Retinal pigment epithelial cell (primary cell): ENCODE measurements around the gene NOTUM.

ENCODE experiments used
- DNase-seq: peaks from one replicate; pipeline ENCODE4 v3.0.0-alpha.2; 2010; ENCODE audit warnings: low read depth
- H3K4me3 ChIP-seq: 2 replicates; pipeline ENCODE4 v1.5.1; 2011; ENCODE audit warnings: mild to moderate bottlenecking, low read length, control low read depth, moderate library complexity
- TF ChIP-seq, protein P1 (sequence below): conservative IDR thresholded peaks from 2 replicates; pipeline ENCODE4 v1.5.1; 2011; ENCODE audit warnings: low read depth, low read length, control low read depth, inconsistent platforms

Gene NOTUM

DNA sequence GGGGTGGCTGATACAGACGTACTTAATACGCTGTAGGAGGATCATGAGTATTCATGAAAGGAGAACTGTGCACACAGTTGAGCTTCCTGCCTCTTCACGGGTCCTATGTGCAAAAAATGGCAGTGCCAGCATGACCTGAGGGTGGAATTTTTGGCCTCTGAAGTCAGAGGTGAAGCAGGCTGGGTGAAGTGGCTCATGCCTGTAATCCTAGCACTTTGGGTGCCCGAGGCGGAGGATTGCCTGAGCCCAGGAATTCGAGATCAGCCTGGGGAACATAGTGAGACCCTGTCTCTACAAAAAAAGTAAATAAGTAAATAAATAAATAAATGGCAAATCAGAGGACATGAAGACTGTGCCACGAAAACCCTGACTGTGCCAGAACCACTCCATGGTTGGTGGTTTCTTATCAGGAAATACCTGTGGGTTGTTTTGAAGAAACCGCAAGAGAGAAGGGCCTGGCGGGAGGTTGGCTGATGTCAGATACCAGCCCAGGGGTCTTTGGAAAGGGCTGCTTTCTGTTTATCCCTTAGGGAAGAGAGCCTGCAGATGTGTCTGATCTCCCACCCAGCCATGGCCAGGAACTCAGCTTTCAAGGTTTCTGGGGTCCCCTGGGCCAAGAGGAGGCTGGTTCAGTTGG lies 19.8 kb upstream of the NOTUM start:
- no peak overlapping the region for H3K4me3 ChIP-seq
- TF ChIP-seq, protein P1, sequence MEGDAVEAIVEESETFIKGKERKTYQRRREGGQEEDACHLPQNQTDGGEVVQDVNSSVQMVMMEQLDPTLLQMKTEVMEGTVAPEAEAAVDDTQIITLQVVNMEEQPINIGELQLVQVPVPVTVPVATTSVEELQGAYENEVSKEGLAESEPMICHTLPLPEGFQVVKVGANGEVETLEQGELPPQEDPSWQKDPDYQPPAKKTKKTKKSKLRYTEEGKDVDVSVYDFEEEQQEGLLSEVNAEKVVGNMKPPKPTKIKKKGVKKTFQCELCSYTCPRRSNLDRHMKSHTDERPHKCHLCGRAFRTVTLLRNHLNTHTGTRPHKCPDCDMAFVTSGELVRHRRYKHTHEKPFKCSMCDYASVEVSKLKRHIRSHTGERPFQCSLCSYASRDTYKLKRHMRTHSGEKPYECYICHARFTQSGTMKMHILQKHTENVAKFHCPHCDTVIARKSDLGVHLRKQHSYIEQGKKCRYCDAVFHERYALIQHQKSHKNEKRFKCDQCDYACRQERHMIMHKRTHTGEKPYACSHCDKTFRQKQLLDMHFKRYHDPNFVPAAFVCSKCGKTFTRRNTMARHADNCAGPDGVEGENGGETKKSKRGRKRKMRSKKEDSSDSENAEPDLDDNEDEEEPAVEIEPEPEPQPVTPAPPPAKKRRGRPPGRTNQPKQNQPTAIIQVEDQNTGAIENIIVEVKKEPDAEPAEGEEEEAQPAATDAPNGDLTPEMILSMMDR = no peak
- no peak for DNase-seq

DNA sequence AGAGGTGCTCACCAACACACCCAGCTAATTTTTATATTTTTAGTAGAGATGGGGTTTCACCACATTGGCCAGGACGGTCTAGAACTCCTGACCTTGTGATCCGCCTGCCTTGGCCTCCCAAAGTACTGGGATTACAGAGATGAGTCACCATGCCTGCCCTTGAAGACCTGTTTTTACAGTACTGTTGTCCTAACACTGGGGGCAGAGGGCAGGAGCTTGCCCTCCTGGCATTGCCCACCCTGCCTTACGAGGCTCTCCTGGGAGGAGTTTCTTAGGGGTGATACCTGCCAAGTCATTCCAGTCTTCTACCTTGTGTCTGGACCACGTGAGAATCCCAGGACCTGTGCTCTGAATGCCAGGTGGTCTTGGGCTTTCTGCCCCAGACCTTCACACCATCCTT lies 19.1 kb upstream of the NOTUM start:
- H3K4me3 ChIP-seq = no peak overlapping the region
- TF ChIP-seq, protein P1 = no peak
- no peak for DNase-seq

DNA sequence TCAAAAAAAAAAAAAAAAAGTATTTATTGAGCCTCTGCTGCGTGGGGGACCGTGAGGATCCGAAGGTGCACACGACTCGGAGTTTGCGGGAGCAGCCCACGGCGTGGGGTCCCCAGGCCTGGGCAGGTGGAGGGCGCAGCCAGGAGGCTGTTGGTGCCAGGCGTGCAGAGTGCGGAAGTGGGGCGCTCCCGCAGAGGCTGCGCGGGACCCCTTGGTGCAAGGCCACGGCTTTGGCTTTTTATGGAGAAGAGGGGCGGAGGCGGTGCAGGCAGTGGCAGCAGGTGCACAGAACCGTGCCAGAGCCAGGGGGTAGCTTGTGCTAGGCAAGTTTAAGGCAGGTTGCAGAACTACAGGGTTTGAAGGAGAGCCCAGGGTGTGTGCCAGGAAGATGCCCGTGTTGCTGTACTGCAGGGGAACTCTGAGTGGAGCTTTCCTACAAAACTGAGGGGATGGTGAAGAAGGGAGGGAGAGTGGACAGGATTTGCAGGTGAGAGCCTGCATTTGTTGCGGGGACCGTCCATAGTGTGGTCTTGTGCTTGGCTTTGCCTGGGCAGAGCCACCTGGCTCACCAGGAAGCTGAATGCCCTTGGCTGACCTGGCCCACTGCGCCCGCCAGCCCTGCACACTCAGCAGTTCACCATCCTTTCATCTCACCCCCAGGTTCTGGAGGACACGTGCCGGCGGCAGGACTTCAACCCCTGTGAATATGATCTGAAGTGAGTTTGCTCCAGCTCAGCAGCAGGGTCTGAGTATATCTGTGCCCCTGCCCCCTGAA lies 17.7 kb upstream of the NOTUM start:
- DNase-seq = no peak
- peak overlapping the region; percentile 4 for H3K4me3 ChIP-seq
- TF ChIP-seq, protein P1 = no peak

DNA sequence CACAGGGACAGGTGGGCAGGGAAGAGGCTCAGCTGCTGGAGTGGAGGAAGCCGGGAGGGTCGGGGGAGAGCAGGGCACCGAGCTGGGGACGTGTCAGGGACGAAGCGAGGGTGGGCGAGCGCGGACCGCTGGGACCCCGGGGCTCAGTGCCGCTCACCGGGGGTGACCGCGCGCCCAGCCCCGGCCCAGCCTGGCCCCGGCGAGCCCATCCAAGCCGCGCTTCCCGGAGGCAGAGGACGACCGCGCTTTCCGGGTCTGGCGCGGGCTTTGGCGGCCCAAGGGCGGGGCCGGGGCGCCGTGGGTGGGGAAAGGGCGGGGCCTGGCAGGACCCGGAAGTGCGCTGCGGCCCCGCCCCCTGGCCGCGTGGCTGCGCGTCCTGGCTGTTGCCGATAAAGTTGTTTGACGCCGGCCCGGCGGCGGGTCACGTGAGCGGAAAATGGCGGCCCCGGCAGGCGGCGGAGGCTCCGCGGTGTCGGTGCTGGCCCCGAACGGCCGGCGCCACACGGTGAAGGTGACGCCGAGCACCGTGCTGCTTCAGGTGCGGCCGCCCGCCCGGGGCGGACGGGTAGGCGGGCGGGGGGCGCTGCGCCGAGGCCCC lies 16.3 kb upstream of the NOTUM start, which contains the start of gene ASPSCR1:
Gene ASPSCR1, plus strand, starts transcription at position 419 of the 598 bp plus-strand sequence. Its CDS starts 18 bp downstream, at position 437.
- peak within 1 kb of the TSS; percentile 75 for H3K4me3 ChIP-seq
- TF ChIP-seq, protein P1 = no peak
- DNase-seq = peak; percentile 61

DNA sequence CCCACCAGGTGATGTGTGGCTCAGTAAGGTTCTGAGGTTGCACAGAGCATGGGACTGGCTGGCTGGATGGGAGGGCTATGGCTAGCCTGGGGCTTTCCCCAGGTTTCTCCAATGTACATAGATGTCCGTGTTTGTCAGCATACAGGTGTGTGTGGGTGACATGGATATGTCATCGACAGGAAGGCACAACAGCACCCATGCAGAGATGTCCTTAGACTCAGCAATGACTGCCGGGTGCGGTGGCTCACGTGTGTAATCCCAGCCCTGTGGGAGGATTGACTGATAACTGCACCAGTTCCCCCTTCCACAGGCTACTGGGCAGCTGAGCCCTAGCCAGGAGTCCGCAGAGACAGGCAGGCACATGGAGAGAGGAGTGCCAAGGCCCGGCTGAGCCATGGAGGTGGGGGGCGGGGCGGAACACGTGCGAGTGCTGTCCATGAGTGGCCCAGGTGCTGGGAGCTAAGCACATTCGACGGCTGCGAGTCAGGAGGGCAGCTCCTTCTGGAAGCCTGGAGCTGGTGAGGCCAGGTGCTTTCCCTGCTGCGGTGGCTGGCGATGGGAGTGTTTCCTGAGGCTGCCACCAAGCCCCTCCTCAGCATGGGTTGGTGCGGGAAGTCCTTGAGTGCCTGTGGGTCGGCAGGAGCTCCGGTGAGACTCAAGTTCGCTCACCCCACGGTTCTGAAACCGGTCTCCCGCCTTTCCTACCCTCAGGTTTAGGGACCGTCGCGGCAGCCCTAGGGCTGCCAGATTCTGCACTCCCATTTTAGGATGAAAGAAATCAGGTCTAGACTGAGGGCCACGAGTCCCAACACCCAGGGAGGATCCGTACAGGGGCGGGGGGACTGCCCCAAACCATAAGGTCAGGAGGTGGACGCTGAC lies 15.6 kb upstream of the NOTUM start:
- DNase-seq = no peak
- TF ChIP-seq, protein P1 = no peak
- peak overlapping the region; percentile 56 for H3K4me3 ChIP-seq

DNA sequence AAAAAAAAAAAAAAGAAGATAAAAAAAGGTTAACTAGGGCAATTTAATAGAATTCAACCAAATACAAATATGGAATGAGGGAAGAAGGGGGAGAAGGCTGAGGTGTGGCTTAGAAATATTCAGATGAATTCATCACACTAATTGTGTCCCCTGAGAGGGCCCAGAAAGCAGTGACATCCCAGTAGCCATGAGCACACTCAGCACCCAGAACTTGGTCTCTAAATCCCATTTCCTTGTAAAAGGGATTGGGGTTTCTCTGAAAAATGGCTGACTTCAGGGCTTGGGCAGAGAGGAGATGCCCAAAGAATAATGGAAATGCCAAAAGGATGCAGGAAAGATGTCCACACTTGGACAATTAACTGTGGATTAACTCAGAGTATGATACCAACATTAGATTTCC lies 12.4 kb upstream of the NOTUM start:
- TF ChIP-seq, protein P1 = no peak
- DNase-seq = no peak
- no peak overlapping the region for H3K4me3 ChIP-seq
